Esophagus squamous epithelium (tissue), 4 donors: ENCODE data around the gene PKP1.

Experiments used
- CTCF ChIP-seq, 6 experiments: fragments of 450-650 bp in 4 of 6; fragments of 200-600 bp in 2 of 6; sonication (generic) in 2 of 6; IDR thresholded peaks; one replicate each; pipeline ENCODE4 v1.5.1; 2016 to 2019; ENCODE audit warnings: antibody characterized with exemption in 6 of 6, mild to moderate bottlenecking in 4 of 6, moderate library complexity in 4 of 6
- POLR2A ChIP-seq, 4 donors: fragments of 450-650 bp; IDR thresholded peaks; one replicate each; pipeline ENCODE4 v1.6.1; 2017; ENCODE audit warnings: antibody characterized with exemption in 4 of 4, mild to moderate bottlenecking in 4 of 4, moderate library complexity in 3 of 4

GRCh38 chr1:201332616-201333335, 49.5 kb downstream of the PKP1 start:
- TF ChIP-seq CTCF (IDR thresholded peaks at IDR 0.05), result no peak
- TF ChIP-seq POLR2A (IDR thresholded peaks at IDR 0.05), result no peak
